ENCODE results near the gene LAMTOR1.

DNA sequence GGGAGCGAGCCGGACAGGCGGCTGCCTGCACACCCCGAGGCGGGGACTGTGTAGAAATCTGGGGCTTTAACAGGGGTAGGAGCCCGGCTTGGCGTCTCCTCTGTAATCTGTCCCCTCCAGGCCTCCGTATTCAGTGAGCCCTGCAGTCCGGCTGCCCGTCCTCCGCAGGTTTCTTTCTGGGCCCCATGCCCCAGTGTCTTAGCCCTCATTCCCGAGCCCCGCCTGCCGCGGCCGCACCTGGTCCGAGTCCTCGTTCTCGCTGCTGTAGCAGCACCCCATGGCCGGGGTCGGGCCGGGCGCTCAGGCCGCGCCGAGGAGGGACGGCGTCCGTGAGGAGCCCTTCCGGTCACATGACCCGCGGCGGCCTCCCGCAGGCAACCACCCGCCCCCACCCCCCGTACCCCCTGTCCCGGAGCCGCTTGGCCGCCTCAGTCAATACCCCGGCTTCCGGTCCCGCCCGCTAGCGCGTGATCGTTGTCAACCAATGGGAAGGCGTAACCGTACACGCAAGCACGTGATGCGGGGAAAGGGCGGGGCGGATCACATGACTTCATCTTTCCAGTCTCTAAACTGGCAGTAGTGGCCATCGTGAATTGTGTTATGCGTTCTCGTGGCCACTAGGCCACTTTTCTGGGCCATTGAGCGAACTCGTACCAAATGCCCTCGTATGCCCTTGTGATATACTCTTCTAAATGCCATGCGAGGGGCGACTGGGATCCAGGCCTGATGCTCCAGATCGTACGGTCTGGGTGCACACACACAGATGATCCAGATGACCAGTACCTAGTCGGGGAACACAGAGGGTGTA is at the start of gene LAMTOR1:
- TF ChIP-seq, protein P1, sequence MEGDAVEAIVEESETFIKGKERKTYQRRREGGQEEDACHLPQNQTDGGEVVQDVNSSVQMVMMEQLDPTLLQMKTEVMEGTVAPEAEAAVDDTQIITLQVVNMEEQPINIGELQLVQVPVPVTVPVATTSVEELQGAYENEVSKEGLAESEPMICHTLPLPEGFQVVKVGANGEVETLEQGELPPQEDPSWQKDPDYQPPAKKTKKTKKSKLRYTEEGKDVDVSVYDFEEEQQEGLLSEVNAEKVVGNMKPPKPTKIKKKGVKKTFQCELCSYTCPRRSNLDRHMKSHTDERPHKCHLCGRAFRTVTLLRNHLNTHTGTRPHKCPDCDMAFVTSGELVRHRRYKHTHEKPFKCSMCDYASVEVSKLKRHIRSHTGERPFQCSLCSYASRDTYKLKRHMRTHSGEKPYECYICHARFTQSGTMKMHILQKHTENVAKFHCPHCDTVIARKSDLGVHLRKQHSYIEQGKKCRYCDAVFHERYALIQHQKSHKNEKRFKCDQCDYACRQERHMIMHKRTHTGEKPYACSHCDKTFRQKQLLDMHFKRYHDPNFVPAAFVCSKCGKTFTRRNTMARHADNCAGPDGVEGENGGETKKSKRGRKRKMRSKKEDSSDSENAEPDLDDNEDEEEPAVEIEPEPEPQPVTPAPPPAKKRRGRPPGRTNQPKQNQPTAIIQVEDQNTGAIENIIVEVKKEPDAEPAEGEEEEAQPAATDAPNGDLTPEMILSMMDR (IDR thresholded peaks at IDR 0.05): peak; percentile 19 to 75 (median 38)
- TF ChIP-seq POLR2A (IDR thresholded peaks at IDR 0.05): peak; percentile 36 to 83
